Measurements from ENCODE around the gene MS4A10. TPM values are rescaled to one million over a fixed set of nuclear protein-coding genes. Genes with fewer than 3 reads are reported as not detected.

The MS4A10 gene
- total RNA-seq, 1 experiment from 2014 or later, result not detected

DNA sequence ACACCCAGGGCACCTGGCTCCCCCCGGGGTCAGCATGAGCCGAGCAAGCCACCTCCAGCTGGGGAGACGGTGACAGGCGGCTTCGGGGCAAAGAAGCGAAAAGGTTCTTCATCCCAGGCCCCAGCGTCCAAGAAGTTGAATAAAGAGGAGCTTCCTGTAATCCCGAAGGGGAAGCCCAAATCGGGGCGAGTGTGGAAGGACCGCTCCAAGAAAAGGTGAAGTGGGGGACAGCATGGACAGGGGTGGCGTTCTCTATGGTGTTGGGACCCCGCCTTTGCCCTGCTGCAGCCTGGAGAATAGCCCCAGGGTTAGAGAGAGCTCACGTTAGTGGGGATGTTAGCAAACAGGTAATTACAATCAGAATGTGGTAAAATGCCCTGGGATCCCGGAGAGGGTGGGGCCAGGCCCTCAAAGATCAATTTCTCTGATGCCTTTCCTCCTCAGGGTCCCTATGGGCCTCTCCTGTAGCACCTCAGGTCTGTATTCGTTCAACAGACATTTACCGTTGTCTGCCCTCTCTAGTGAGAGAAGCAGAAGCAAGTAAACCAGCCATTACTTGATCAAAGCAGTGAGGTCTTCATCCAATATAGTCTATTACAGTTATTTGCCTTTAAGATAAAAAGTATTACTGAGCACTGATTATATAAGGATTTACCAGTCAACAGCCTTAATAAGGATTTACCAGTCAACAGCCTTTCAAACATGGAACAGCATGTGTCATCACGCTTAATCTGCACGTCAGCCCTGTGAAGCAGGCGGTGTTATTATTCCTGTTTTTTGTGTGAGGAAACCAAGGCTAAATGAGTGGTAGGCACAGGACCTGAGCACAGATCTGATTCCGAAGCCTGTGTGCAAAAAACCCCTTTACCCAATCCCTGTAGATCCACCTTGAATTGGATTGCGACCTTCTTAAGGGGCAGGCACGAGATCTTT lies 57.8 kb downstream of the MS4A10 start:
- H3K4me1 ChIP-seq (ENCODE audit: insufficient read depth, low read length), result peaks cover 31% of the 10 kb centered on the region
- peak overlapping the region; percentile 59 for H3K27ac ChIP-seq (ENCODE audit: low read length)
- no peaks in the 10 kb centered on the region for H3F3A ChIP-seq (ENCODE audit: low read length, unreplicated experiment)
- H3K4me3 ChIP-seq (ENCODE audit: low read length), result peak overlapping the region; percentile 92
- H4K20me1 ChIP-seq (ENCODE audit: low read length), result peaks cover 15% of the 10 kb centered on the region
- BruUV-seq (replicated peaks), result no TSS peak
- no peak for TF ChIP-seq EZH2 (IDR thresholded peaks at IDR 0.05; ENCODE audit: low read length, unreplicated experiment)
- TF ChIP-seq, protein P1, sequence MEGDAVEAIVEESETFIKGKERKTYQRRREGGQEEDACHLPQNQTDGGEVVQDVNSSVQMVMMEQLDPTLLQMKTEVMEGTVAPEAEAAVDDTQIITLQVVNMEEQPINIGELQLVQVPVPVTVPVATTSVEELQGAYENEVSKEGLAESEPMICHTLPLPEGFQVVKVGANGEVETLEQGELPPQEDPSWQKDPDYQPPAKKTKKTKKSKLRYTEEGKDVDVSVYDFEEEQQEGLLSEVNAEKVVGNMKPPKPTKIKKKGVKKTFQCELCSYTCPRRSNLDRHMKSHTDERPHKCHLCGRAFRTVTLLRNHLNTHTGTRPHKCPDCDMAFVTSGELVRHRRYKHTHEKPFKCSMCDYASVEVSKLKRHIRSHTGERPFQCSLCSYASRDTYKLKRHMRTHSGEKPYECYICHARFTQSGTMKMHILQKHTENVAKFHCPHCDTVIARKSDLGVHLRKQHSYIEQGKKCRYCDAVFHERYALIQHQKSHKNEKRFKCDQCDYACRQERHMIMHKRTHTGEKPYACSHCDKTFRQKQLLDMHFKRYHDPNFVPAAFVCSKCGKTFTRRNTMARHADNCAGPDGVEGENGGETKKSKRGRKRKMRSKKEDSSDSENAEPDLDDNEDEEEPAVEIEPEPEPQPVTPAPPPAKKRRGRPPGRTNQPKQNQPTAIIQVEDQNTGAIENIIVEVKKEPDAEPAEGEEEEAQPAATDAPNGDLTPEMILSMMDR (conservative IDR thresholded peaks at IDR 0.05; ENCODE audit: low read depth, low read length), result no peak
- no peak for TF ChIP-seq EZH2phosphoT487 (IDR thresholded peaks at IDR 0.05; ENCODE audit: borderline replicate concordance, low read length)
- peak overlapping the region; percentile 70; the same call in 1 of the 2 replicates for H2AFZ ChIP-seq (ENCODE audit: low read length)
- no peaks in the 10 kb centered on the region for H3K27me3 ChIP-seq (ENCODE audit: low read length)
- peak overlapping the region; percentile 98 for H3K9ac ChIP-seq (ENCODE audit: low read length)
- ATAC-seq (no peak; the same call in 1 of the 2 replicates), DNase-seq (peak; percentile 37)
- intact Hi-C loops (cut with micrococcal nuclease), result no loop called here
- ChIA-PET CTCF (interaction anchor here (1.4 to 2.1 kb wide), 3 partner anchors 12 to 56 kb away, joined by 4 to 10 read pairs (median 6); no protein-coding TSS in a partner anchor), POLR2A (ENCODE audit: unreplicated experiment) (no interaction called here)
- H3K79me2 ChIP-seq (ENCODE audit: low read length), result peaks cover 57% of the 10 kb centered on the region
- no peaks in the 10 kb centered on the region for H3K9me3 ChIP-seq (ENCODE audit: low read length)
- peaks cover 5% of the 10 kb centered on the region; the same call in 1 of the 2 replicates for H3K36me3 ChIP-seq (ENCODE audit: low read depth, low read length)
- peak overlapping the region; percentile 92 for H3K4me2 ChIP-seq (ENCODE audit: low read length)
- H3K9me2 ChIP-seq (replicated peaks; ENCODE audit: low read length), result no peaks in the 10 kb centered on the region

DNA sequence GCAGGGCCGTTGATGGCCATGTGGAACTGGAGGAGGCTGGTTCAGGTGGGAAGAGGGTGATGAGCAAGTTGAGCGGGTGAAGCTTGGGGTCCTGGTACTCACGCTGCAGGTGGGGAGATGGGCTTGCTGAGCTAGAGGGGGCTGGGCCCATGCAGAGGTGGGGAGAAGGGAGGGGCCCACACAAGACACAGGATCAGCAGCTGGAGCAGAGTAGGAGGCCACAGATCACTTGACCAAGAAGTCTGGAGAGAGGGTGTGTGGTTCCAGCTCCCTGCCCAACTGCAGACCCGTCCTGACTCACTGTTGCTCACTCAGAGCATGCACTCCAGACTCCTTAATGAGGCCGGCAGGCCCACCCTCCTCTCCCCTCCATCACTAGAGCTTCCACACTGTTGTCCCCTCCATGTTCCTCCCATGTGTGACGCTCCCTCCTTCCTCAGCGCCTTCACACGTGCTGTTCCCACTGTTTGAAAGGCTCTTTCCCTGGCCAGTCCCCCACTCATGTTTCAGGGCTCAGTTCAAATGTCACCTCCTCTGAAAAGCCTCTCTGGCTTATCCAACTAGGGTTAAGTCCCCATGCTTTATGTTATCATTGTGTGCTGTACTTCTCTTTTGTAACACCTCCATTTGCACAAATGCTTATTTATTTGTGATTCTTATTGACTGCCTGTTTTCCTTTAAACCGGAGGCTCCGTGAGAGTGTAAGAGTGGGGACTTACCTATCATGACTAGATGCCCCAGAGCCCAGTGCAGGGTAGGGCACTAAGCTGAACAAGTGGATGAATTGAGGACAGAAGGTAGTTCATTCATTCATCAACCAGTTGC lies 59.1 kb downstream of the MS4A10 start:
- ATAC-seq (peak; percentile 69), DNase-seq (peak; percentile 64)
- Histone ChIP-seq H3K4me3 (ENCODE audit: low read length) (peak overlapping the region; percentile 92), H4K20me1 (ENCODE audit: low read length) (peaks cover 15% of the 10 kb centered on the region), H2AFZ (ENCODE audit: low read length) (no peak overlapping the region), H3K79me2 (ENCODE audit: low read length) (peaks cover 57% of the 10 kb centered on the region), H3K36me3 (ENCODE audit: low read depth, low read length) (peaks cover 9% of the 10 kb centered on the region; the same call in 1 of the 2 replicates), H3K4me1 (ENCODE audit: insufficient read depth, low read length) (peaks cover 24% of the 10 kb centered on the region), H3K27me3 (ENCODE audit: low read length) (no peaks in the 10 kb centered on the region), H3F3A (ENCODE audit: low read length, unreplicated experiment) (no peaks in the 10 kb centered on the region), H3K27ac (ENCODE audit: low read length) (no peak overlapping the region), H3K4me2 (ENCODE audit: low read length) (peak overlapping the region; percentile 92), H3K9me3 (ENCODE audit: low read length) (no peaks in the 10 kb centered on the region), H3K9me2 (replicated peaks; ENCODE audit: low read length) (no peaks in the 10 kb centered on the region), H3K9ac (ENCODE audit: low read length) (peak overlapping the region; percentile 98)
- no TSS peak for BruUV-seq (replicated peaks)
- POLR2A ChIA-PET (ENCODE audit: unreplicated experiment), result no interaction called here
- intact Hi-C loops (cut with micrococcal nuclease), result loop anchor here (1.0 kb wide), 2 partner anchors 13 to 43 kb away; no protein-coding TSS in a partner anchor
- TF ChIP-seq EZH2phosphoT487 (IDR thresholded peaks at IDR 0.05; ENCODE audit: borderline replicate concordance, low read length) (no peak), EZH2 (IDR thresholded peaks at IDR 0.05; ENCODE audit: low read length, unreplicated experiment) (no peak)
- TF ChIP-seq, protein P1 (conservative IDR thresholded peaks at IDR 0.05; ENCODE audit: low read depth, low read length), result no peak
- CTCF ChIA-PET, result interaction anchor here (1.6 to 2.1 kb wide), 2 partner anchors 13 to 43 kb away, joined by 6 to 10 read pairs; no protein-coding TSS in a partner anchor

Measured in PC-3 (cell line).